LNCaP clone FGC (cell line): ENCODE measurements around the gene ARGLU1.
A peak's percentile ranks its signal among the peaks of the same experiment; 100 is the strongest.

Experiments
- DNase-seq: peaks from one replicate; pipeline ENCODE4 v3.0.0-alpha.2; 2011; ENCODE audit warnings: low read depth
- H3K4me3 ChIP-seq: 2 replicates; pipeline ENCODE4 v1.5.1; 2011; ENCODE audit warnings: mild to moderate bottlenecking, low read depth, low read length, control low read depth
- TF ChIP-seq, protein P1 (sequence below): IDR thresholded peaks from 2 replicates; pipeline ENCODE4 v1.5.1; 2012; ENCODE audit warnings: mild to moderate bottlenecking; ENCODE audit not compliant: control insufficient read depth, insufficient read depth; ENCODE audit errors: extremely low read depth

The ARGLU1 gene

DNA sequence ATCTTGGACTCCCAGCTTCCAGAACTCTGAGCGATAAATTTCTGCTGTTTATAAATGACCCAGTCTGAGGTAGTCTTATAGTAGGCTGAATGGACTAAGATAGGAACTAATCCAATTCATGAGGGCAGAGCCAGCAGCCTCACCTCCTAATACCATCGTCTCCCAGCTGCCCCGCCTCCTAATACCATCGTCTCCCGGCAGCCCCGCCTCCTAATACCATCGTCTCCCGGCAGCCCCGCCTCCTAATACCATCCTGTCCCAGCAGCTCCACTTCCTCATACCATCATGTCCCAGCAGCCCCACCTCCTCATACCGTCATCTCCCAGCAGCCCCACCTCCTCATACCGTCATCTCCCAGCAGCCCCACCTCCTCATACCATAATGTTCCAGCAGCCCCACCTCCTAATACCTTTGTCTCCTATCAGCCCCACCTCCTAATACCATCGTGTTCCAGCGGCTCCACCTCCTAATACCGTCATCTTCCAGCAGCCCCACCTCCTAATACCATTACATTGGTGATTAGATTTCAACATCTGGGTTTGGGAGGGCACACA, 2.4 kb upstream of the ARGLU1 start:
- peak; percentile 41 for DNase-seq
- TF ChIP-seq, protein P1, sequence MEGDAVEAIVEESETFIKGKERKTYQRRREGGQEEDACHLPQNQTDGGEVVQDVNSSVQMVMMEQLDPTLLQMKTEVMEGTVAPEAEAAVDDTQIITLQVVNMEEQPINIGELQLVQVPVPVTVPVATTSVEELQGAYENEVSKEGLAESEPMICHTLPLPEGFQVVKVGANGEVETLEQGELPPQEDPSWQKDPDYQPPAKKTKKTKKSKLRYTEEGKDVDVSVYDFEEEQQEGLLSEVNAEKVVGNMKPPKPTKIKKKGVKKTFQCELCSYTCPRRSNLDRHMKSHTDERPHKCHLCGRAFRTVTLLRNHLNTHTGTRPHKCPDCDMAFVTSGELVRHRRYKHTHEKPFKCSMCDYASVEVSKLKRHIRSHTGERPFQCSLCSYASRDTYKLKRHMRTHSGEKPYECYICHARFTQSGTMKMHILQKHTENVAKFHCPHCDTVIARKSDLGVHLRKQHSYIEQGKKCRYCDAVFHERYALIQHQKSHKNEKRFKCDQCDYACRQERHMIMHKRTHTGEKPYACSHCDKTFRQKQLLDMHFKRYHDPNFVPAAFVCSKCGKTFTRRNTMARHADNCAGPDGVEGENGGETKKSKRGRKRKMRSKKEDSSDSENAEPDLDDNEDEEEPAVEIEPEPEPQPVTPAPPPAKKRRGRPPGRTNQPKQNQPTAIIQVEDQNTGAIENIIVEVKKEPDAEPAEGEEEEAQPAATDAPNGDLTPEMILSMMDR: no peak
- no peak overlapping the region for H3K4me3 ChIP-seq

DNA sequence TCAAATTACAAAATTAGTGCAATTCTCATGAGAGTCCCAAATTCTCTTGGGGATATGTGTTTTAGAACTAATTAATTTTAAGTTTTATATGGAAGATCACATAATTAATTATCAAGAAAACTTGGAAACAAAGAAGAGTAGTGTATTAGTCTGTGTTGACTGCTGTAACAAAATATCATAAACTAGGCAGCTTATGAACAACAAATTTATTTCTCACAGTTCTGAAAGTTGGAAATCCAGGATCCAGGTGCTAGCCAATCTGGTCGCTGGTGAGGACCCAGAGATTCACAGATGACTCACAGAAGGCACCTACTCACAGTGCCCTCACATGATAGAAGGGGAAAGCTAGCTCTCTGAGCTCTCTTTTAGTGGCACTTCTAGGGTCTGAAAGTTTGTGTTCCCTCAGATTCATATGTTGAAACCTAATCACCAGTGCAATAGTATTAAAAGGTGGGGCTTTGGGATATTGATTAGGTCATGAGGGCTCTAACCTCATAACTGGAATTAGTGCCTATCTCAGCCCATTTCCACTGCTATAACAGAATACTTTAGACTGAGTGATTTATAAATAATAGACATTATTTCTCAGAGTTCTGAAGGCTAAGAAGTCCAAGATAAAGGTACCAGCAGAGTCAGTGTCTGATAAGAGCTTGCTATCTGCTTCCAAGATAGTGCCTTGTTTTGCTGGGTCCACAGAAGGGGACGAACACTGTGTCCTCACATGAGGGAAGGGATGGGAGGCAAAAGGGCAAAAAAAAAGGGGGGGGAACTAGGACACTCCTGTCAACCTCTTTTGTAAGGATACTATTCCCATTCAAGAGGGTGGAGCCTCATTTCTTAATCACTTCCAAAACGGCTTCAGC, 1.5 kb upstream of the ARGLU1 start:
- no peak for DNase-seq
- TF ChIP-seq, protein P1: no peak
- no peak overlapping the region for H3K4me3 ChIP-seq

DNA sequence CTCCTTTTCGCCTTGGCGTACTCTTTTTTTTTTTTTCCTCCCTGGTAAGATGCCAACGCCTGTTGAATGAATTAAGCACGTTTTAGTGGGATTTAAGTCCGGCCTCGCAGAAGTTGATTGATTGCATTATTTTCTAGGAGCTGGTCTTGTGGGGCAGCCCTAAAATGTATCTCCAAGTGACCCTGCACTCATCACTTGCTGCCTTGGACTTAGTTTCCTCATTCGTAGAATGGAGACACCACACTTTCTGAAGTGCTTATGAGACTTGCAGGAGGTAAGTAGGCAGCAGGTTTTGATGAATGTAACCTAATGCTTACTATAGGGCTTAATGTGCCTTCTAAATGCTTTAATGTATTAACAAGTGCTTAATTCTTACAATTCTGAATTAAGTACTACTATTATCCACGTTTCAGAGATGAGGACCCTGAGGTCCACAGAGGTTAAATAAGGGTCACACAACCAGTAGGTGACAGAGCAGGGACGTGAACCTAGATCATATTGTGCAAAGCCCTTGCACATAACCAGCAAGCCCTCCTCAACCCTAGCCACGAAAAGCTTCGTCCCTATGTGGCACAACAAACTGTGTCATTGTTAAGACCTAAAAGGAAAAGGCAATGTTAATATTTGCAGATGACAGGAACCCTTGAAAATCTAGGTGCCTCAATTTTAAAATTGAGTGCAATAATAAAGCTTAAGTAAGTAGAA, 514 bp upstream of the ARGLU1 start:
- TF ChIP-seq, protein P1: no peak
- DNase-seq: no peak
- H3K4me3 ChIP-seq: peak overlapping the region; percentile 91

DNA sequence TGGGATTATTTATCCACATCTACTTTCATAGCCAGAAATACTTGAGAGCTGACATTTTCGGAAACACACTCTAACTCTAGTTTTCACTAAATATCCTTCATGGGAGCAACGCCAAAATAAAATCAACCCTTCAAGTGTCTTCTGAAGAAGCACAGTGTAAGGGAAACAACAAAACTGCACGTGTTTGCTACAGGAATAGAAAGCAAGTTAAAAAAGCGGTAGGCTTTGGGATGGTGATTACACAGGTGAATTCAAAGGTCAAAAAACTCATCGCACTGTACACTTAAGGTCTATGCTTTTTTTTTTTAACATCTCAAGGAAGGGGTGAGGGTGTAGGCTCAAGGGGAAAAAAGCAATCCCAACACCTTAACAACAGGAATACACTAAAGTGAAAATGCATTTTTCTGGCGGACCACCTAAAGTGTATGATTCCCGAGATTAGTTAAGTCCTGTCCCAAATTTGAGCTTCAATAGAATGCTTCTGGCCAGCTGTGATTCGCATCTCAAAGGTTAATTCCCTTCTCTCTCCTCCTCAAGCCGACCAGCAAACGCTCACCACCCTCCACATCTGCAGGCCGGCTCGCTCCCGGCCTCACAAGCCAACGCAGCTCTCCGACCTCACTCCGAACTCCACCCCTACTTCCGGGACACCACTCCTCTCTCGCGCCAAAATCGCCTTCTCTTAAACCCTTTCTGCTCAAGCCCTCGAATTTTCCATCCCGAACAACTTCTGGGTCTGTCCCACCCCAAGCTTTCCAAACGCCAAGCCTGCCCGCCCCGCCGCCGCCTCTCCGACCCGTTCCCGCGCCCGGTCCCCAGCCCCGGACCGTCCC, 1.1 kb downstream of the ARGLU1 start:
- no peak for DNase-seq
- TF ChIP-seq, protein P1: no peak
- peak overlapping the region; percentile 91 for H3K4me3 ChIP-seq

DNA sequence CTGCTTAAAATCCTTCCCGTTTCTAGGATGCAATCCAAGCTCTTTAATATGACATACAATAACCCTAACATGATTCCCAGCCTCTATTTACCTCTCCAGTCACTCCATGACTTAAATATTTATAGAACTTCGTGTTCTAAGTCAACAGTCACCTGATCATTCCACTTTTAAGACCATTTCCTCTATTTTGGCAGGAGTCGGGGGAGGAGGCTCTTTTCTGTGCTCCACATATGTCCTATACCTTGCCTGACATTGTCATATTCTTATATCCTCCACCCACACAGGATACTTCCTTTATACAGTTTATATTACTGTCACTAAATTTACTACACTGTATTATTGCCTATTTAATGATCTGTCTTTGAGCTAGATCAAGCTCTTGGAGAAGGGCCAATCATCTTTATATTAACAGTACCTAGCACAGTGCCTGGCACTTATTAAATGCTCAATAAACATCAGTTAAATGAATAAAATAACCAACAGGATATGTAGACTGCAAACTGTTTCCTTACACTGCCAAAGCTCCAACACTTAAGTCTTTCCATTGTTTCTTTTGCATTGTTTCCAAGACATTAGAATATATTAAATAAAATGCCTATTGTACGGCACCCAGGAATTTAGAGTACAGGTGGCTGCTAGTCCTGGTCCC, 2.7 kb downstream of the ARGLU1 start:
- TF ChIP-seq, protein P1: no peak
- peak; percentile 71 for DNase-seq
- no peak overlapping the region for H3K4me3 ChIP-seq

DNA sequence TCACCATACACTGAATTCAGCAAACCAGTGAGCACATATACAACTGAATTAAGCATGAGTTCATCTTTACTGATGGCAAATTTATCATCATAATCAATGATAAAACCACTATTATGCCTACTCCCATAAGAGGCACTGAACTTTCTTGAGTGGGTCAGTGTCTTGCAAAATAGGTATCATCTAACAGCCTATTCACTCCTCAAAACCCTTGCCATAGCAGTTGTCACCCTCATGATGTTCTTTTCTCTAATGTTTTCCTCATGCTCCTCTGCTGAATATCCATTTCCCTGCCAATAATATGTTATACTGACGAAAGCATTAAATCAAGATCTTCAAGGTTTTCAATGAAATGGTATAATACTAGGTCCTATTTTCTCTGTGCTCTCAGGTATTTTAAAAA, 5.6 kb downstream of the ARGLU1 start:
- TF ChIP-seq, protein P1: no peak
- no peak overlapping the region for H3K4me3 ChIP-seq
- no peak for DNase-seq
